Measurements from ENCODE around the gene COP1. TPM values are rescaled to one million over a fixed set of nuclear protein-coding genes. Genes with fewer than 3 reads are reported as not detected.

Gene COP1
- total RNA-seq, 1 donor from 2014 or later: 70.0 TPM

DNA sequence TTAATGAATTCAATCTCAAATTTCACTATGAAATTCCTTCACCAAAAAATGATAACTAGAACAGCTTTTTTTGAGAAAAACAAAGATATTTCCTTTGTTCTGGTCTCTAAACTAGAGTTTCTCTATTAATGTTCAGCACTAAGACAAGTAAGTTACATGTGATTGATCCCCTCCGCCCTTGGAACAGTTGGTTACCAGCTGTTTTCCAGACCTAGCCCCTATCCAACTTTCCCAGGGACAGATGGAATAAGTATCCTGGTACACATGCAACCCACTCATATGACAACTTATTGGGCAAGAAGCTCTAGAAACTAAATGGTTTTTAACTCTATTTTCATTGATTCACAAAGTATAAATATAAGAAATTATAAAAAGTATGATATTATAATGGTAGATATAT is 140.4 kb downstream of the COP1 start:
- FAIRE-seq: no peak
- H3K4me3 ChIP-seq (ENCODE audit: low read depth, low read length): no peak overlapping the region
- no peaks in the 10 kb centered on the region for H3K27me3 ChIP-seq (ENCODE audit: control insufficient read depth, insufficient read depth, low read length)
- TF ChIP-seq, protein P1, sequence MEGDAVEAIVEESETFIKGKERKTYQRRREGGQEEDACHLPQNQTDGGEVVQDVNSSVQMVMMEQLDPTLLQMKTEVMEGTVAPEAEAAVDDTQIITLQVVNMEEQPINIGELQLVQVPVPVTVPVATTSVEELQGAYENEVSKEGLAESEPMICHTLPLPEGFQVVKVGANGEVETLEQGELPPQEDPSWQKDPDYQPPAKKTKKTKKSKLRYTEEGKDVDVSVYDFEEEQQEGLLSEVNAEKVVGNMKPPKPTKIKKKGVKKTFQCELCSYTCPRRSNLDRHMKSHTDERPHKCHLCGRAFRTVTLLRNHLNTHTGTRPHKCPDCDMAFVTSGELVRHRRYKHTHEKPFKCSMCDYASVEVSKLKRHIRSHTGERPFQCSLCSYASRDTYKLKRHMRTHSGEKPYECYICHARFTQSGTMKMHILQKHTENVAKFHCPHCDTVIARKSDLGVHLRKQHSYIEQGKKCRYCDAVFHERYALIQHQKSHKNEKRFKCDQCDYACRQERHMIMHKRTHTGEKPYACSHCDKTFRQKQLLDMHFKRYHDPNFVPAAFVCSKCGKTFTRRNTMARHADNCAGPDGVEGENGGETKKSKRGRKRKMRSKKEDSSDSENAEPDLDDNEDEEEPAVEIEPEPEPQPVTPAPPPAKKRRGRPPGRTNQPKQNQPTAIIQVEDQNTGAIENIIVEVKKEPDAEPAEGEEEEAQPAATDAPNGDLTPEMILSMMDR (IDR thresholded peaks at IDR 0.05; ENCODE audit: insufficient read depth, low read length, severe bottlenecking): no peak
- DNase-seq (ENCODE audit: low read depth): no peak
- H3K36me3 ChIP-seq (ENCODE audit: control insufficient read depth, insufficient read depth, low read length): peaks cover 2% of the 10 kb centered on the region

GRCh38 chr1:176058686-176059085 is 148.4 kb downstream of the COP1 start:
- FAIRE-seq: no peak
- H3K4me3 ChIP-seq (ENCODE audit: low read depth, low read length): no peak overlapping the region
- H3K27me3 ChIP-seq (ENCODE audit: control insufficient read depth, insufficient read depth, low read length): no peaks in the 10 kb centered on the region
- H3K36me3 ChIP-seq (ENCODE audit: control insufficient read depth, insufficient read depth, low read length): no peaks in the 10 kb centered on the region
- TF ChIP-seq, protein P1 (IDR thresholded peaks at IDR 0.05; ENCODE audit: insufficient read depth, low read length, severe bottlenecking): no peak
- peak; percentile 21 for DNase-seq (ENCODE audit: low read depth)

- DNase-seq (ENCODE audit: low read depth) (no peak), FAIRE-seq (no peak)
Observed at GRCh38 chr1:176056312-176056711, 150.8 kb downstream of the COP1 start.

GRCh38 chr1:176055398-176055797 is 151.7 kb downstream of the COP1 start:
- DNase-seq (ENCODE audit: low read depth): no peak
- no peaks in the 10 kb centered on the region for H3K36me3 ChIP-seq (ENCODE audit: control insufficient read depth, insufficient read depth, low read length)
- no peaks in the 10 kb centered on the region for H3K27me3 ChIP-seq (ENCODE audit: control insufficient read depth, insufficient read depth, low read length)
- TF ChIP-seq, protein P1 (IDR thresholded peaks at IDR 0.05; ENCODE audit: insufficient read depth, low read length, severe bottlenecking): no peak
- no peak for FAIRE-seq
- H3K4me3 ChIP-seq (ENCODE audit: low read depth, low read length): no peak overlapping the region

More at GRCh38 chr1:176056312-176056711, 150.8 kb downstream of the COP1 start:
- H3K27me3 ChIP-seq (ENCODE audit: control insufficient read depth, insufficient read depth, low read length): no peaks in the 10 kb centered on the region
- TF ChIP-seq, protein P1 (IDR thresholded peaks at IDR 0.05; ENCODE audit: insufficient read depth, low read length, severe bottlenecking): no peak
- no peaks in the 10 kb centered on the region for H3K36me3 ChIP-seq (ENCODE audit: control insufficient read depth, insufficient read depth, low read length)
- no peak overlapping the region for H3K4me3 ChIP-seq (ENCODE audit: low read depth, low read length)

GRCh38 chr1:176051902-176052518 is 155.1 kb downstream of the COP1 start:
- TF ChIP-seq, protein P1 (IDR thresholded peaks at IDR 0.05; ENCODE audit: insufficient read depth, low read length, severe bottlenecking): no peak
- FAIRE-seq: peak; percentile 13

GRCh38 chr1:176051402-176051801 is 155.7 kb downstream of the COP1 start:
- no peaks in the 10 kb centered on the region for H3K27me3 ChIP-seq (ENCODE audit: control insufficient read depth, insufficient read depth, low read length)
- H3K36me3 ChIP-seq (ENCODE audit: control insufficient read depth, insufficient read depth, low read length): no peaks in the 10 kb centered on the region
- no peak overlapping the region for H3K4me3 ChIP-seq (ENCODE audit: low read depth, low read length)
- TF ChIP-seq, protein P1 (IDR thresholded peaks at IDR 0.05; ENCODE audit: insufficient read depth, low read length, severe bottlenecking): no peak
- FAIRE-seq (no peak), DNase-seq (ENCODE audit: low read depth) (no peak)

More at GRCh38 chr1:176051902-176052518, 155.1 kb downstream of the COP1 start:
- peak; percentile 55 for DNase-seq (ENCODE audit: low read depth)
- Histone ChIP-seq H3K27me3 (ENCODE audit: control insufficient read depth, insufficient read depth, low read length) (no peaks in the 10 kb centered on the region), H3K4me3 (ENCODE audit: low read depth, low read length) (no peak overlapping the region), H3K36me3 (ENCODE audit: control insufficient read depth, insufficient read depth, low read length) (no peaks in the 10 kb centered on the region)
